WERI-Rb-1 (cell line): ENCODE measurements around the gene PSMA2.

ENCODE experiments used
- DNase-seq: peaks from one replicate; pipeline ENCODE4 v3.0.0-alpha.2; 2020
- H3K27ac ChIP-seq: fragments of 250-450 bp; sonication (Bioruptor Pico); 2 replicates; pipeline ENCODE4 v1.5.1; 2020; ENCODE audit warnings: mild to moderate bottlenecking, moderate library complexity
- H3K27me3 ChIP-seq: fragments of 250-450 bp; sonication (Bioruptor Pico); 2 replicates; pipeline ENCODE4 v1.5.1; 2021; ENCODE audit warnings: mild to moderate bottlenecking, low read depth, moderate library complexity; ENCODE audit not compliant: insufficient read depth, severe bottlenecking
- H3K36me3 ChIP-seq: fragments of 250-450 bp; sonication (Bioruptor Pico); 2 replicates; pipeline ENCODE4 v1.5.1; 2020; ENCODE audit warnings: mild to moderate bottlenecking, moderate library complexity
- H3K4me3 ChIP-seq: 2 replicates; pipeline ENCODE4 v1.5.1; 2011; ENCODE audit warnings: low read depth, mild to moderate bottlenecking, control low read depth, low read length
- H3K9me3 ChIP-seq: fragments of 250-450 bp; sonication (Bioruptor Pico); 2 replicates; pipeline ENCODE4 v1.5.1; 2021; ENCODE audit warnings: mild to moderate bottlenecking, moderate library complexity; ENCODE audit not compliant: severe bottlenecking
- TF ChIP-seq, protein P1 (sequence below): IDR thresholded peaks from 2 replicates; pipeline ENCODE4 v1.5.1; 2011; ENCODE audit warnings: low read depth, mild to moderate bottlenecking, control low read depth, inconsistent platforms, low read length

Gene PSMA2

DNA sequence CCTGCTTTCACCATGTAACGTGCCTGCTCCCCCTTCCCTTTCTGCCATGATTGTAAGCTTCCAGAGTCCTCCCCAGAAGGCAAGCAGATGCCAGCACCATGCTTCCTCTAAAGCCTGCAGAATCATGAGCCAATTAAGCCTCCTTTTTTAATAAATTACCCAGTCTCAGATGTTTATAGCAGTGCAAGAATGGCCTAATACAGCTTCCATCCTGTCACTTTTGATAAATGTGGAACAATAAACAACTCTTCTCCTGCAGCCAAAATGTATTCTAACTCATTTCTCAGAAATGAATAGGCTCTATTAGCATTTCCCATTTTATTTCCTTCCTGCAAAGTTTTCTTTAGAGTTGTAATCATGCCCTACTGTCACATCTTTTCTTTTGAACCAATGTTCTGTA, 63.5 kb downstream of the PSMA2 start:
- H3K27me3 ChIP-seq = peaks cover 26% of the 10 kb centered on the region
- peaks cover 5% of the 10 kb centered on the region for H3K9me3 ChIP-seq
- DNase-seq = no peak
- H3K27ac ChIP-seq = no peak overlapping the region
- TF ChIP-seq, protein P1, sequence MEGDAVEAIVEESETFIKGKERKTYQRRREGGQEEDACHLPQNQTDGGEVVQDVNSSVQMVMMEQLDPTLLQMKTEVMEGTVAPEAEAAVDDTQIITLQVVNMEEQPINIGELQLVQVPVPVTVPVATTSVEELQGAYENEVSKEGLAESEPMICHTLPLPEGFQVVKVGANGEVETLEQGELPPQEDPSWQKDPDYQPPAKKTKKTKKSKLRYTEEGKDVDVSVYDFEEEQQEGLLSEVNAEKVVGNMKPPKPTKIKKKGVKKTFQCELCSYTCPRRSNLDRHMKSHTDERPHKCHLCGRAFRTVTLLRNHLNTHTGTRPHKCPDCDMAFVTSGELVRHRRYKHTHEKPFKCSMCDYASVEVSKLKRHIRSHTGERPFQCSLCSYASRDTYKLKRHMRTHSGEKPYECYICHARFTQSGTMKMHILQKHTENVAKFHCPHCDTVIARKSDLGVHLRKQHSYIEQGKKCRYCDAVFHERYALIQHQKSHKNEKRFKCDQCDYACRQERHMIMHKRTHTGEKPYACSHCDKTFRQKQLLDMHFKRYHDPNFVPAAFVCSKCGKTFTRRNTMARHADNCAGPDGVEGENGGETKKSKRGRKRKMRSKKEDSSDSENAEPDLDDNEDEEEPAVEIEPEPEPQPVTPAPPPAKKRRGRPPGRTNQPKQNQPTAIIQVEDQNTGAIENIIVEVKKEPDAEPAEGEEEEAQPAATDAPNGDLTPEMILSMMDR = no peak
- no peak overlapping the region for H3K4me3 ChIP-seq
- no peaks in the 10 kb centered on the region for H3K36me3 ChIP-seq
